Activated B cell treated with CpG ODN at 0.5 μM for 24 hours (primary cell): Measurements from ENCODE around the gene MARK4. TPM values are rescaled to one million over a fixed set of nuclear protein-coding genes. Genes with fewer than 3 reads are reported as not detected.

Source experiments
- ATAC-seq: fragments of 200-7000 bp; cut with Tn5 transposase; one replicate; pipeline ENCODE4 v1.10.0; 2021; ENCODE audit warnings: low read depth, mild to moderate bottlenecking, moderate library complexity
- CTCF ChIA-PET: fragments of 350-600 bp; sonication (Branson Sonifier 250); formaldehyde crosslinking; loops from one replicate; lab custom pipeline; 2021; ENCODE audit warnings: antibody characterized with exemption; lab: Charles Lee
- POLR2A ChIA-PET: fragments of 350-600 bp; sonication (Branson Sonifier 250); formaldehyde crosslinking; loops from one replicate; lab custom pipeline; 2021; ENCODE audit warnings: antibody characterized with exemption; lab: Charles Lee
- DNase-seq: peaks from one replicate; pipeline ENCODE4 v3.0.0; 2022
- H3K27ac Mint-ChIP-seq: one replicate; pipeline ENCODE4 v1.8.0; 2020; ENCODE audit warnings: mixed read lengths
- H3K27me3 Mint-ChIP-seq: one replicate; pipeline ENCODE4 v1.8.0; 2021; ENCODE audit warnings: mixed read lengths
- H3K36me3 Mint-ChIP-seq: one replicate; pipeline ENCODE4 v1.8.0; 2021; ENCODE audit warnings: low read depth, mixed read lengths
- H3K4me1 Mint-ChIP-seq: one replicate; pipeline ENCODE4 v1.8.0; 2021; ENCODE audit warnings: mixed read lengths
- H3K4me3 Mint-ChIP-seq: one replicate; pipeline ENCODE4 v1.8.0; 2020; ENCODE audit warnings: mild to moderate bottlenecking, mixed read lengths
- H3K9me3 Mint-ChIP-seq: one replicate; pipeline ENCODE4 v1.8.0; 2020; ENCODE audit warnings: mixed read lengths
- CTCF ChIP-seq: fragments of 200-600 bp; IDR thresholded peaks from one replicate; pipeline ENCODE4 v1.8.0; 2022; ENCODE audit warnings: antibody characterized with exemption, mild to moderate bottlenecking
- intact Hi-C: fragments of 100-400 bp; cut with micrococcal nuclease; formaldehyde crosslinking; loops from one replicate; pipeline ENCODE4 v1.15.1; 2024
- total RNA-seq: library from RNA; stranded (reverse); gene quantifications from 2 replicates; pipeline ENCODE4 v1.2.3, GENCODE V29; 2022

MARK4 gene
- total RNA-seq, 1 donor from 2014 or later, result 26.0 TPM

GRCh38 chr19:45321848-45322247, 70.8 kb downstream of the MARK4 start:
- CTCF ChIA-PET, result no interaction called here
- Mint-ChIP-seq H3K36me3 (no peaks in the 10 kb centered on the region), H3K4me1 (peaks cover 2% of the 10 kb centered on the region), H3K27ac (no peak overlapping the region), H3K27me3 (peaks cover 30% of the 10 kb centered on the region), H3K9me3 (no peaks in the 10 kb centered on the region), H3K4me3 (no peak overlapping the region)
- intact Hi-C loops, result no loop called here
- TF ChIP-seq CTCF, result no peak
- no peak for DNase-seq
- POLR2A ChIA-PET, result no interaction called here
- ATAC-seq, result no peak

GRCh38 chr19:45322311-45322710, 71.2 kb downstream of the MARK4 start:
- Mint-ChIP-seq H3K36me3 (no peaks in the 10 kb centered on the region), H3K4me1 (peaks cover 2% of the 10 kb centered on the region), H3K27ac (no peak overlapping the region), H3K4me3 (no peak overlapping the region), H3K9me3 (no peaks in the 10 kb centered on the region), H3K27me3 (peaks cover 30% of the 10 kb centered on the region)
- no peak for TF ChIP-seq CTCF
- ATAC-seq (no peak), DNase-seq (no peak)
- intact Hi-C loops, result no loop called here
- ChIA-PET CTCF (no interaction called here), POLR2A (no interaction called here)

DNA sequence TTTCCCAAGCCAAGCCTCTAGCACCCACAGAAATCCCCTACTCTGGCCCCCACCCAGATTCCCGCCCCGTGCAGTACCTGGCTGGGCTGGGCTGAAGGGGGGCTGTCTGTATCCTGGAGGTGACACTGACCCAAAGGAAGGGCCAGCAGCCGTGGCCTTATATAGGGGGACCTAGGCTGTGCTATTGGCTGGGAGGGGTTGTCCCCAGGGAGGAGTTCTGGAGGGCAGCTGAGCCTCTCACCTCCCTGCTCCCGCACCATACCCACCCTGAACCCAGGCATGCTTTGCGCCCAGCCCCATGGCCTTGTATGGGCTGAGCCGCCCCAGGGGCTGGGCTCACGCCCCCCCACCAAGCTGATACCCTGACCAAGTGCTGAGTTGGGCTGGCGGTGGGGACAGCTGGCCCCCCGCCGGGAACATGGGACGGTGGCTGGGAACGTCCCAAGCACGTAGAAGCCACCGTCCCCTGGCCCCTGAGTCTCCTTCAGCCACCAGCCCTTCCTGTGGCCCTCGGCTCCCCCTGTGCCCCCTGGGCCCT, 71.7 kb downstream of the MARK4 start, which contains the start of gene CKM:
TSS of gene CKM (minus strand) at position 132 of the 538 bp plus-strand sequence. CDS start 3,162 bp downstream, outside the sequence.
- CTCF ChIA-PET, result no interaction called here
- POLR2A ChIA-PET, result no interaction called here
- intact Hi-C loops, result no loop called here
- H3K4me3 Mint-ChIP-seq, result no peak within 1 kb of the TSS
- ATAC-seq, result no peak
- no peak for TF ChIP-seq CTCF
- no peak within 1 kb of the TSS for H3K27ac Mint-ChIP-seq
- H3K27me3 Mint-ChIP-seq, result peaks cover 26% of the 10 kb centered on the region
- H3K4me1 Mint-ChIP-seq, result peaks cover 2% of the 10 kb centered on the region
- DNase-seq, result no peak
- no peaks in the 10 kb centered on the region for H3K9me3 Mint-ChIP-seq
- no peaks in the 10 kb centered on the region for H3K36me3 Mint-ChIP-seq

DNA sequence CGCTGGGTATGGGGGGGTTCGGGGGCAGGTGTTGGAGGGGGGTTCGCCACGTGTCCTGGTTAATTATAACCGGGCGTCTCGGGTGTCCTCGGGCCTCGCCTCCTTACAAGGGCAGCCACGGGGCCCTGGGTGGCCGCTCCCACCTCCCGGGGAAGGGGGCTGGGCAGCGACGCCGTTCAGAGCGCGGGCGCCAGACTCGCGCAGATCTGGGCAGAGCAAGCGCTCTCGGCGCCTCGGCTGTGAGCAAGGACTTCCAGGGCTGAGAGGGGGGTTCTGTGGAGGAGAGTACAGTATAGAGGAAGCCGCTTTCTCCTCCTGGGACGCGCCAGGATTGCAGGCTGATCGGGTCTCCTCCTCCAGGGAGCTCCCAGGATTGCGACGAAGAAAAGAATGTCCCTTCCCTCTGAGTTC, 72.6 kb downstream of the MARK4 start:
- POLR2A ChIA-PET, result no interaction called here
- Mint-ChIP-seq H3K27me3 (peaks cover 29% of the 10 kb centered on the region), H3K4me3 (no peak overlapping the region), H3K9me3 (no peaks in the 10 kb centered on the region), H3K4me1 (peaks cover 2% of the 10 kb centered on the region), H3K36me3 (no peaks in the 10 kb centered on the region), H3K27ac (no peak overlapping the region)
- ATAC-seq (no peak), DNase-seq (no peak)
- TF ChIP-seq CTCF, result no peak
- CTCF ChIA-PET, result no interaction called here
- intact Hi-C loops, result no loop called here

- no peak for ATAC-seq
- peaks cover 2% of the 10 kb centered on the region for H3K4me1 Mint-ChIP-seq
- DNase-seq, result no peak
- no peak for TF ChIP-seq CTCF
- H3K4me3 Mint-ChIP-seq, result no peak overlapping the region
- H3K9me3 Mint-ChIP-seq, result no peaks in the 10 kb centered on the region
- ChIA-PET POLR2A (no interaction called here), CTCF (no interaction called here)
- no peaks in the 10 kb centered on the region for H3K36me3 Mint-ChIP-seq
- intact Hi-C loops, result no loop called here
- no peak overlapping the region for H3K27ac Mint-ChIP-seq
- peaks cover 32% of the 10 kb centered on the region for H3K27me3 Mint-ChIP-seq
Measured at GRCh38 chr19:45324349-45324907, 73.4 kb downstream of the MARK4 start.
